ENCODE results near the gene VWA3B. TPM values are rescaled to one million over a fixed set of nuclear protein-coding genes. Genes with fewer than 3 reads are reported as not detected.
"Not testable (repeated sequence)": the region's sequence is repeated elsewhere in the genome, so short reads cannot be mapped to it uniquely, and the experiment has no call there.

VWA3B gene
- total RNA-seq, 2 experiments from 2014 or later = not detected

DNA sequence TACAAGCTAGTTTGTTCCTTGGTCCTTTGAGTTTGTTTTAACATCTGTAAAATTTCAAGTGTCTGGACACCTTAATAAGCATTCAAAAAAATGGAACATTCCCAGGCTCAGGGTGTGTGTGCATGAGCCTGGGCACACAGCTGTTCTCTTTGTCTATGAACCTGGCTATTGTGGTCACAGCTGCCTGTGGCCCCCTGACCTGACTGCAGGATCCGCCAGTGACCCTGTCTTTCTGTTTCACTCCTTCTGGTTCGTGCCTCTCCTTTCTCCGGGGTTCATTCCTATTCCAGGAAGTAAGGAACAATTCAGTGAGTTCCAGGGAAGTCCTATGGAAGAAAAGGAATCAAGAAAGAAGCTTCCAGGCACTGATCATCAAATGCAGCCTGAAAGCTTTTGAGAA lies 35.6 kb downstream of the VWA3B start:
- ATAC-seq = no peak
- Mint-ChIP-seq H3K4me1 (ENCODE audit: low read depth) (peaks cover 11% of the 10 kb centered on the region), H3K36me3 (ENCODE audit: low read depth) (no peaks in the 10 kb centered on the region), H3K27ac (no peak overlapping the region), H3K27me3 (ENCODE audit: low read depth) (peaks cover 9% of the 10 kb centered on the region), H3K9me3 (ENCODE audit: insufficient read depth) (no peaks in the 10 kb centered on the region), H3K4me3 (no peak overlapping the region)
- CTCF ChIA-PET = interaction anchor here (0.7 kb wide), 1 partner anchor 257 kb away, joined by 3 read pairs; no protein-coding TSS in a partner anchor
- DNase-seq = no peak
- POLR2A ChIA-PET = no interaction called here

DNA sequence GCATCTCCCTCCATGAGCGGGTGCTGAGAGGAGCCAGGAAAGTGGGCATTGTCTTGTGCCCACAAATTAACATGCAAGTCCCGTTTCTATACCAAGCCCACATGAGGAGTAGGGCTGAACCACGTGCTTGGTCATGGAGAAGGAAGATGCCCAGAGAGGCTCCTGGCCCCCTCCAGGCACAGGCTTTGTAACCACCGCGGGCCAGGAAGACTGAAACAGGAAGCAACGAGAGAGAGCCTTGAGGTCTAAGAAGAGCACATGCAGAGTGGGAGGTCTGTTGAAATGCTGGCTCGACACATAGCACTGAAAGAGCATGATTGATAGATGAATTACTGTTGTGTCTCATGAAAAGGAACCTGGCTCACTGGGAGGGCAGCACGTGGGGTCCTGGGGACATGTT lies 36.3 kb downstream of the VWA3B start:
- Mint-ChIP-seq H3K27ac (no peak overlapping the region), H3K9me3 (ENCODE audit: insufficient read depth) (no peaks in the 10 kb centered on the region), H3K4me3 (no peak overlapping the region), H3K36me3 (ENCODE audit: low read depth) (no peaks in the 10 kb centered on the region), H3K4me1 (ENCODE audit: low read depth) (peaks cover 11% of the 10 kb centered on the region), H3K27me3 (ENCODE audit: low read depth) (peaks cover 6% of the 10 kb centered on the region)
- DNase-seq (no peak), ATAC-seq (peak; percentile 39)
- POLR2A ChIA-PET = no interaction called here
- CTCF ChIA-PET = no interaction called here

DNA sequence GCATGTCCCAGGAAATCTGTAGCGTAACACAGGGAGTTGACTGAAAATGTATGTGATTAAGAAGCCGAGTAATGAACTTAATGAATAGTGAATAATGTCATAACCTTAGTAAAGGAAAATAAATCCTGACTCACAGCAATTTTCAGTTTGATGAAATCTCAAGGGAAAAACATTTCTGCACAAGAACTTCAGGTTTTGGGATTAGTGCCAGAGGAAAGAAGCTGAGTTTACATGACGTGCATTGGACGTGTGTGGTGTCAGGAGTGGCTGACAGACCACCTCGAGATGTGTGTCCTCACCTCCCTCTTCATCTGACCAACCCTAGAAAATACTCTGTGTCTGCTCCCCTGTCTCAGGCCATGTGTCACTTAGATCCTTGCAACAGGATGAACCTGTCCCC lies 39.1 kb downstream of the VWA3B start:
- Mint-ChIP-seq H3K36me3 (ENCODE audit: low read depth) (no peaks in the 10 kb centered on the region), H3K4me1 (ENCODE audit: low read depth) (peaks cover 11% of the 10 kb centered on the region), H3K4me3 (no peak overlapping the region), H3K9me3 (ENCODE audit: insufficient read depth) (no peaks in the 10 kb centered on the region), H3K27me3 (ENCODE audit: low read depth) (peaks cover 9% of the 10 kb centered on the region), H3K27ac (no peak overlapping the region)
- ATAC-seq (no peak), DNase-seq (no peak)
- CTCF ChIA-PET = no interaction called here
- POLR2A ChIA-PET = no interaction called here

DNA sequence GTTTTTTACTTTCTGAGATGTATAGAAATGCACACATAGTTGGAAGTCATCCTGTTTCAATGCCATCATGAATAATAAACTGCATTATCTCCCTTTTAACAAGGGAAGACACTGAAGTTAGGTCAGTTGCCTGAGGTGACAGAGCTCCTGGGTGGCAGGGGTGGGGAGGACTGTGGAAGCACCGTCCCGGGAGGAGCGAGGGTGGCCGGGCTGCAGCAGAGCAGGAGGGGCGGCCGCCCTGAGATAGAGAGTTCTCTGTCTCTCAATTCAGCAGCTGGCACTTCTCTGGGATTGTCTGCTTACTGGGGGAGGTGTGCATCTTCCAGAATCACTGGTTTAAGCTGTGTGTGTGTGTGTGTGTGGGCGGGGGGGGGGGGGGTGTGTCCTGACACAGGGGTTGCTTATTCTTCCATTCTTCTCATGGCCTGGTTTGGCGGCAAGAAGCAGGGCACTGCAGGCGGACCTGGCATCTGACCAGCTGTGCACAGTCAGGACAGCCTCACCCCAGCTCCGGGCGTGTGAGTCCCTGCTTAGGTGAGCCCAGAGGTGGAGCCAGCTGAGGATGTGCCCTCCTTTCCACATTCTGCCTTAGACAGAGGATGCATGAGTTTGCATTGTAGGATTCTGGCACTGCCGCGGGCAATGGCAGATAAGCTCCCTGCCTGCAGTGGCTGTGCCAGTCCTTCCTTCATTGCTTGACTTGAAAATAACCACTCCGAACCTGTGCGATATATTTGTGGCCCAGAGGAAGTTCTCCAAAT lies 40.4 kb downstream of the VWA3B start:
- Mint-ChIP-seq H3K4me3 (no peak overlapping the region), H3K9me3 (ENCODE audit: insufficient read depth) (no peaks in the 10 kb centered on the region), H3K36me3 (ENCODE audit: low read depth) (no peaks in the 10 kb centered on the region), H3K4me1 (ENCODE audit: low read depth) (peaks cover 11% of the 10 kb centered on the region), H3K27ac (no peak overlapping the region), H3K27me3 (ENCODE audit: low read depth) (peaks cover 9% of the 10 kb centered on the region)
- DNase-seq = no peak
- ATAC-seq = no peak
- POLR2A ChIA-PET = interaction anchor here (0.8 kb wide), 1 partner anchor 1338 kb away, joined by 3 read pairs; no protein-coding TSS in a partner anchor
- CTCF ChIA-PET = no interaction called here

- ChIA-PET POLR2A (no interaction called here), CTCF (no interaction called here)
- Mint-ChIP-seq H3K4me1 (ENCODE audit: low read depth) (peaks cover 10% of the 10 kb centered on the region), H3K27me3 (ENCODE audit: low read depth) (peaks cover 9% of the 10 kb centered on the region), H3K27ac (no peak overlapping the region), H3K36me3 (ENCODE audit: low read depth) (no peaks in the 10 kb centered on the region), H3K9me3 (ENCODE audit: insufficient read depth) (no peaks in the 10 kb centered on the region), H3K4me3 (no peak overlapping the region)
- DNase-seq (no peak), ATAC-seq (no peak)
These were observed 41.7 kb downstream of the VWA3B start for GRCh38 chr2:98128556-98129109.

DNA sequence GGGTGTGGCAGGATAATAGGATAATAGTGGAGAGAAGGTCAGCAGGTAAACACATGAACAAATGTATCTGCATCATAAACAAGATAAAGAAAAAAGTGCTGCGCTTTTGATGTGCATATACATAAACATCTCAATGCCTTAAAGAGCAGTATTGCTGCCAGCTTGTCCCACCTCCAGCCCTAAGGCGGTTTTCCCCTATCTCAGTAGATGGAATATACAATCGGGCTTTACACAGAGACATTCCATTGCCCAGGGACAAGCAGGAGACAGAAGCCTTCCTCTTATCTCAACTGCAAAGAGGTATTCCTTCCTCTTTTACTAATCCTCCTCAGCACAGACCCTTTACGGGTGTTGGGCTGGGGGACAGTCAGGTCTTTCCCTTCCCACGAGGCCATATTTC lies 43.1 kb downstream of the VWA3B start:
- POLR2A ChIA-PET; DNase-seq; H3K4me3 Mint-ChIP-seq; CTCF ChIA-PET; H3K9me3 Mint-ChIP-seq (ENCODE audit: insufficient read depth); H3K27me3 Mint-ChIP-seq (ENCODE audit: low read depth); H3K36me3 Mint-ChIP-seq (ENCODE audit: low read depth); ATAC-seq; H3K27ac Mint-ChIP-seq: not testable (repeated sequence)
- peaks cover 17% of the 10 kb centered on the region for H3K4me1 Mint-ChIP-seq (ENCODE audit: low read depth)

GRCh38 chr2:98134172-98135005 lies 47.4 kb downstream of the VWA3B start:
- ChIA-PET POLR2A (no interaction called here), CTCF (no interaction called here)
- peak overlapping the region; percentile 0 for H3K27ac Mint-ChIP-seq

DNA sequence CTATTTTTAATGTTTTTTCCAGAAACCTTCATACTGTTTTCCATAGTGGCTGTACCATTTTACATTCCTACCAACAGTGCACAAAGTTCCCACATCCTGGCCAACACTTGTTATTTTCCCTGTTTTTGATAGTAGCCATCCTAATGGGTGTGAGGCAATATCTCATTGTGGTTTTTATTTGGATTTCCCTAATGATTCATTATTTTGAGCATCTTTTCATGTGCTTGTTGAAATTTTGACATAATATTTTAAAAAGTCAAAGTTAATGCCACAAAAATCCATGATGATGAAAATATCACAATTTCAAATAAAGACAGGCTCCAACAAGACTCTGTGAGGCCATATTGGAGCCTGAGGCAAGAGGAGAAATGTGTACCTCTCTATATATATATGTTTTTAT lies 50.2 kb downstream of the VWA3B start:
- DNase-seq (no peak), ATAC-seq (no peak)
- no peaks in the 10 kb centered on the region for H3K9me3 Mint-ChIP-seq (ENCODE audit: insufficient read depth)
- H3K36me3 Mint-ChIP-seq (ENCODE audit: low read depth) = no peaks in the 10 kb centered on the region
- H3K4me1 Mint-ChIP-seq (ENCODE audit: low read depth) = peaks cover 17% of the 10 kb centered on the region
- ChIA-PET CTCF (no interaction called here), POLR2A (no interaction called here)
- H3K27ac Mint-ChIP-seq = no peak overlapping the region
- H3K27me3 Mint-ChIP-seq (ENCODE audit: low read depth) = peaks cover 2% of the 10 kb centered on the region
- no peak overlapping the region for H3K4me3 Mint-ChIP-seq

More at GRCh38 chr2:98134172-98135005, 47.4 kb downstream of the VWA3B start:
- Mint-ChIP-seq H3K9me3 (ENCODE audit: insufficient read depth) (no peaks in the 10 kb centered on the region), H3K4me1 (ENCODE audit: low read depth) (peaks cover 17% of the 10 kb centered on the region), H3K4me3 (no peak overlapping the region), H3K36me3 (ENCODE audit: low read depth) (no peaks in the 10 kb centered on the region), H3K27me3 (ENCODE audit: low read depth) (peaks cover 4% of the 10 kb centered on the region)
- DNase-seq = peak; percentile 62
- ATAC-seq = peak; percentile 79

DNA sequence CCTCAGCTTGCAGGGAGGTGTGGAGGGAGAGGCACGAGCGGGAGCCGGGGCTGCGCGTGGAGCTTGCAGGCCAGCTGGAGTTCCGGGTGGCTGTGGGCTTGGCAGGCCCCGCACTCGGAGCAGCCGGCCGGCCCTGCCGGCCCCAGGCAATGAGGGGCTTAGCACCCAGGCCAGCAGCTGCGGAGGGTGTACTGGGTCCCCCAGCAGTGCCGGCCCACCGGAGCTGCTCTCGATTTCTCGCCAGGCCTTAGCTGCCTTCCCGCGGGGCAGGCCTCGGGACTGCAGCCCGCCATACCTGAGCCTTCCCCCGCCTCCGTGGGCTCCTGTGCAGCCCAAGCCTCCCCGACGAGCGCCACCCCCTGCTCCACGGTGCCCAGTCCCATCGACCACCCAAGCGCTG lies 52.0 kb downstream of the VWA3B start:
- CTCF ChIA-PET; H3K36me3 Mint-ChIP-seq (ENCODE audit: low read depth); H3K4me3 Mint-ChIP-seq; H3K4me1 Mint-ChIP-seq (ENCODE audit: low read depth); ATAC-seq; H3K9me3 Mint-ChIP-seq (ENCODE audit: insufficient read depth); POLR2A ChIA-PET; H3K27ac Mint-ChIP-seq; DNase-seq; H3K27me3 Mint-ChIP-seq (ENCODE audit: low read depth): not testable (repeated sequence)

- Mint-ChIP-seq H3K27me3 (ENCODE audit: low read depth) (peaks cover 2% of the 10 kb centered on the region), H3K4me1 (ENCODE audit: low read depth) (no peaks in the 10 kb centered on the region), H3K36me3 (ENCODE audit: low read depth) (no peaks in the 10 kb centered on the region), H3K9me3 (ENCODE audit: insufficient read depth) (no peaks in the 10 kb centered on the region), H3K27ac (no peak overlapping the region), H3K4me3 (no peak overlapping the region)
- ChIA-PET POLR2A (no interaction called here), CTCF (no interaction called here)
- DNase-seq (no peak), ATAC-seq (no peak)
These were observed 53.2 kb downstream of the VWA3B start for GRCh38 chr2:98140210-98140609.

DNA sequence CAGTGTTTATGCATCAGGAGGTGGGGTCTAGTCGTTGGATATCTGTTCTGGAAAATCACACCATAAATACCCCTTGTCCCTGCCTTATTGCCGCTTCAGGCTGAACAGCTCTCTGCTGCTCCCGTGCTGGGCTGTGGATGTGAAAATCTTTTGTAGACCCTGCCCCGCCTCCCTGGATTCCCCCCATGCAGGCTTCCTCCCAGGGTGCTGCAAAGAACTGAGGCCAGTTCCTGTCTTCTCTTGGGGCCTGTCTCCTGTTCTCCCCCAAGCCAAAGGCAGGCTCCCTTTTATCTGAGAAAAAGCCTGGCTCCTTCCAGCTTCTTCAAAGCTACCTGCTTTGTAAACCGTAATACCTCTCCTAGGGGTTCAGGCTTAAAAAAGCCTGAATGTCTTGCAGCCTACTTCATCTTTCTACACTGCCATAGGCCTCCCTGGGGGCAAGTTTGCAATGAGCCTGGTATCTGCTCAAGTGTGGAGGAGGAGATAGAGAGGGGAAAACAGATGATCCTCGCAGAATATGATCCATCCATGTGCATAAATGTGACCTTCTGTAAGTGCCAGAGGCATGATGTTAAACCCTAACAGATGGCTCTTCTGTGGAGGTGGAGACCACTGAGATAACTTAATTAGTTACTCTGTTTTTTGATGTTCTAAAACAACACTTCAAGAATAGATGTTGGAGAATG lies 55.3 kb downstream of the VWA3B start:
- ChIA-PET CTCF (no interaction called here), POLR2A (no interaction called here)
- H3K9me3 Mint-ChIP-seq (ENCODE audit: insufficient read depth) = no peaks in the 10 kb centered on the region
- H3K27me3 Mint-ChIP-seq (ENCODE audit: low read depth) = no peaks in the 10 kb centered on the region
- H3K4me3 Mint-ChIP-seq = no peak overlapping the region
- ATAC-seq (no peak), DNase-seq (no peak)
- no peak overlapping the region for H3K27ac Mint-ChIP-seq
- no peaks in the 10 kb centered on the region for H3K36me3 Mint-ChIP-seq (ENCODE audit: low read depth)
- H3K4me1 Mint-ChIP-seq (ENCODE audit: low read depth) = no peaks in the 10 kb centered on the region

- Mint-ChIP-seq H3K27me3 (ENCODE audit: low read depth) (peaks cover 2% of the 10 kb centered on the region), H3K4me3 (no peak overlapping the region), H3K9me3 (ENCODE audit: insufficient read depth) (peaks cover 12% of the 10 kb centered on the region), H3K36me3 (ENCODE audit: low read depth) (peaks cover 2% of the 10 kb centered on the region), H3K4me1 (ENCODE audit: low read depth) (peaks cover 10% of the 10 kb centered on the region), H3K27ac (no peak overlapping the region)
- DNase-seq (no peak), ATAC-seq (no peak)
- CTCF ChIA-PET = no interaction called here
- POLR2A ChIA-PET = no interaction called here
These were observed 58.1 kb downstream of the VWA3B start for GRCh38 chr2:98145070-98145469.
